ENCODE measurements around the gene GLI1.

The GLI1 gene

DNA sequence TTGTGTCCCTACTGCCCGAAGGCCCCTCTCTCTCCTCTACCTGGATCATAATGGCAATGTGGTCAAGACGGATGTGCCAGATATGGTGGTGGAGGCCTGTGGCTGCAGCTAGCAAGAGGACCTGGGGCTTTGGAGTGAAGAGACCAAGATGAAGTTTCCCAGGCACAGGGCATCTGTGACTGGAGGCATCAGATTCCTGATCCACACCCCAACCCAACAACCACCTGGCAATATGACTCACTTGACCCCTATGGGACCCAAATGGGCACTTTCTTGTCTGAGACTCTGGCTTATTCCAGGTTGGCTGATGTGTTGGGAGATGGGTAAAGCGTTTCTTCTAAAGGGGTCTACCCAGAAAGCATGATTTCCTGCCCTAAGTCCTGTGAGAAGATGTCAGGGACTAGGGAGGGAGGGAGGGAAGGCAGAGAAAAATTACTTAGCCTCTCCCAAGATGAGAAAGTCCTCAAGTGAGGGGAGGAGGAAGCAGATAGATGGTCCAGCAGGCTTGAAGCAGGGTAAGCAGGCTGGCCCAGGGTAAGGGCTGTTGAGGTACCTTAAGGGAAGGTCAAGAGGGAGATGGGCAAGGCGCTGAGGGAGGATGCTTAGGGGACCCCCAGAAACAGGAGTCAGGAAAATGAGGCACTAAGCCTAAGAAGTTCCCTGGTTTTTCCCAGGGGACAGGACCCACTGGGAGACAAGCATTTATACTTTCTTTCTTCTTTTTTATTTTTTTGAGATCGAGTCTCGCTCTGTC lies 2.7 kb upstream of the GLI1 start:
- TF ChIP-seq FOXM1 (IDR thresholded peaks at IDR 0.05; ENCODE audit: borderline replicate concordance, low read depth) (no peak), USF1 (IDR thresholded peaks at IDR 0.05) (no peak)

DNA sequence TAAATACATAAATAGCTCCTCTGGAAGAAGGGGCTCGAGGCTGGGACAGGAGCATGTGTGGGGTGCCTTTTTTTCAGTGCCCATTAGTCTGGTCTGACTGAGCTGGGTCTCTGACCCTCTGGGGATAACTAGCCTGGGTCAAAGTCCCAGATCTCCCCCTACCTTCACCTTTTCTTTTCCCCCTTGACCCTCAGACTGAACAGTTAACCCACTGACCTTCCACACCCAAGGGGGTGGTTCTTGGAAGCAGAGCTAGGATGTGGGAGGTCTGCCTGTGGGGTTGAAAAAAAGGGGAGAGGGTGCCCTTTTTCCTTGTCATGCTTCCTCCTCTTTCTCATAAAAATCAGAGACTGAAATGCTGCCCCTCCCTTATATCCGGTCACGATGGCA lies 925 bp upstream of the GLI1 start:
- TF ChIP-seq ZBTB7A (IDR thresholded peaks at IDR 0.05; ENCODE audit: low read depth) (peak; percentile 23; the same call in 1 of the 2 replicates), CEBPB (IDR thresholded peaks at IDR 0.05) (no peak)

- TF ChIP-seq YY1 (IDR thresholded peaks at IDR 0.05; ENCODE audit: low read depth) (peak; percentile 65; the same call in 1 of the 2 replicates), NFIC (IDR thresholded peaks at IDR 0.05) (0 out of 2 replicates have a peak, but pooled peaks have one; percentile 36), CEBPB (IDR thresholded peaks at IDR 0.05) (no peak), TAF1 (IDR thresholded peaks at IDR 0.05; ENCODE audit: low read depth) (peak; percentile 27; the same call in 1 of the 2 replicates), FOXM1 (IDR thresholded peaks at IDR 0.05; ENCODE audit: borderline replicate concordance, low read depth) (no peak), USF1 (IDR thresholded peaks at IDR 0.05) (peak; percentile 66), TCF12 (IDR thresholded peaks at IDR 0.05; ENCODE audit: low read depth) (peak; percentile 17), TEAD4 (IDR thresholded peaks at IDR 0.05) (no peak; the same call in 1 of the 2 replicates), RAD21 (IDR thresholded peaks at IDR 0.05; ENCODE audit: low read depth) (peak; percentile 91), CREB1 (IDR thresholded peaks at IDR 0.05; ENCODE audit: low read depth) (peak; percentile 76)
- TF ChIP-seq, protein P1, sequence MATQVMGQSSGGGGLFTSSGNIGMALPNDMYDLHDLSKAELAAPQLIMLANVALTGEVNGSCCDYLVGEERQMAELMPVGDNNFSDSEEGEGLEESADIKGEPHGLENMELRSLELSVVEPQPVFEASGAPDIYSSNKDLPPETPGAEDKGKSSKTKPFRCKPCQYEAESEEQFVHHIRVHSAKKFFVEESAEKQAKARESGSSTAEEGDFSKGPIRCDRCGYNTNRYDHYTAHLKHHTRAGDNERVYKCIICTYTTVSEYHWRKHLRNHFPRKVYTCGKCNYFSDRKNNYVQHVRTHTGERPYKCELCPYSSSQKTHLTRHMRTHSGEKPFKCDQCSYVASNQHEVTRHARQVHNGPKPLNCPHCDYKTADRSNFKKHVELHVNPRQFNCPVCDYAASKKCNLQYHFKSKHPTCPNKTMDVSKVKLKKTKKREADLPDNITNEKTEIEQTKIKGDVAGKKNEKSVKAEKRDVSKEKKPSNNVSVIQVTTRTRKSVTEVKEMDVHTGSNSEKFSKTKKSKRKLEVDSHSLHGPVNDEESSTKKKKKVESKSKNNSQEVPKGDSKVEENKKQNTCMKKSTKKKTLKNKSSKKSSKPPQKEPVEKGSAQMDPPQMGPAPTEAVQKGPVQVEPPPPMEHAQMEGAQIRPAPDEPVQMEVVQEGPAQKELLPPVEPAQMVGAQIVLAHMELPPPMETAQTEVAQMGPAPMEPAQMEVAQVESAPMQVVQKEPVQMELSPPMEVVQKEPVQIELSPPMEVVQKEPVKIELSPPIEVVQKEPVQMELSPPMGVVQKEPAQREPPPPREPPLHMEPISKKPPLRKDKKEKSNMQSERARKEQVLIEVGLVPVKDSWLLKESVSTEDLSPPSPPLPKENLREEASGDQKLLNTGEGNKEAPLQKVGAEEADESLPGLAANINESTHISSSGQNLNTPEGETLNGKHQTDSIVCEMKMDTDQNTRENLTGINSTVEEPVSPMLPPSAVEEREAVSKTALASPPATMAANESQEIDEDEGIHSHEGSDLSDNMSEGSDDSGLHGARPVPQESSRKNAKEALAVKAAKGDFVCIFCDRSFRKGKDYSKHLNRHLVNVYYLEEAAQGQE (IDR thresholded peaks at IDR 0.05; ENCODE audit: low read depth): no peak
- TF ChIP-seq, protein P2, sequence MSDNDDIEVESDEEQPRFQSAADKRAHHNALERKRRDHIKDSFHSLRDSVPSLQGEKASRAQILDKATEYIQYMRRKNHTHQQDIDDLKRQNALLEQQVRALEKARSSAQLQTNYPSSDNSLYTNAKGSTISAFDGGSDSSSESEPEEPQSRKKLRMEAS (IDR thresholded peaks at IDR 0.05): peak; percentile 21
These were observed 383 bp upstream of the GLI1 start for GRCh38 chr12:57459055-57459749.

DNA sequence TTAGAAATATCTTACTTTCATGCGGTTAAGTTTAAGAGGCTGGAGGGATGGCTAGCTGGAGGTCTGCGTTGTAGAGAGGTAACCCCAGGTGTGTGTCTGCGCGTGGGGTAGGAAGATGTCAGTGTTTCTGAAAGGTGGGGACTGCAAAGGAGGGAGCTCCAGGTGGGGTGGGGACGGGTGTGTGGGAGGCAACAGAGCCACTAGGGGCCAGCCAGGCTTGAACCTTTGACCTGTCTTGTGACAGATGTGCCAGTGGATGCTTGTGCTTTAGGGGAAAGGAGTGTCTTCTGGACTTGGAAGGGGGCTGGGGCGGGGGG lies 841 bp downstream of the GLI1 start:
- TF ChIP-seq USF1 (IDR thresholded peaks at IDR 0.05) (no peak), RAD21 (IDR thresholded peaks at IDR 0.05; ENCODE audit: low read depth) (no peak), TCF12 (IDR thresholded peaks at IDR 0.05; ENCODE audit: low read depth) (no peak), TAF1 (IDR thresholded peaks at IDR 0.05; ENCODE audit: low read depth) (no peak), EGR1 (IDR thresholded peaks at IDR 0.05) (no peak), CEBPB (IDR thresholded peaks at IDR 0.05) (no peak)
- TF ChIP-seq, protein P1 (IDR thresholded peaks at IDR 0.05; ENCODE audit: low read depth): no peak

DNA sequence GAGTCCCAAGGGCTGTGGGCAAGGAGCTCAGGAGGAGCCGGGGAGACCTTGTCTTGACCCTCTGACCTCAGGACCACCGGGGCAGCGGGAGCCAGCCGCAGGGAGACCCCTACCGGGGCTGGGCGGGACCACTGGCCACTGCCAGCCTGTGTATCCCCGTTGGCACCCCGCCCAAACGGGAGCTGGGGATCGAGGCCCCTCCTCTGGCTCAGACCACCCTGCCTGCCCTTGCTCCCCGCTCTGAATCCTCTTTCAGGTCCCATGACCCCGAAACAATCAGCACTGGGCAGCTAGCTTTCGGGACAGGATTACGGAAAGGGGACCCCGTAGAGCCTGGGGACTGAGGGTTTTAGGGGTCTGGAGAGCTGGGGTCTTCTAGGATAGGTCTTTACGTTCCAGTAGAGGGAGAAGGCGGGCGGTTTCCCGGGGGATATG lies 1.3 kb downstream of the GLI1 start:
- no peak for TF ChIP-seq EGR1 (IDR thresholded peaks at IDR 0.05)
- 0 out of 2 replicates have a peak, but pooled peaks have one; percentile 6 for TF ChIP-seq NFIC (IDR thresholded peaks at IDR 0.05)
- TF ChIP-seq EP300 (IDR thresholded peaks at IDR 0.05; ENCODE audit: borderline replicate concordance): no peak

- TF ChIP-seq TEAD4 (IDR thresholded peaks at IDR 0.05): peak; percentile 48
- 0 out of 2 replicates have a peak, but pooled peaks have one; percentile 3 for TF ChIP-seq TCF12 (IDR thresholded peaks at IDR 0.05; ENCODE audit: low read depth)
- peak; percentile 51; the same call in 1 of the 2 replicates for TF ChIP-seq ZBTB7A (IDR thresholded peaks at IDR 0.05; ENCODE audit: low read depth)
- TF ChIP-seq EP300 (IDR thresholded peaks at IDR 0.05; ENCODE audit: borderline replicate concordance): 0 out of 2 replicates have a peak, but pooled peaks have one; percentile 14
- no peak for TF ChIP-seq RAD21 (IDR thresholded peaks at IDR 0.05; ENCODE audit: low read depth)
- no peak for TF ChIP-seq NFIC (IDR thresholded peaks at IDR 0.05)
These were observed 1.8 kb downstream of the GLI1 start for GRCh38 chr12:57461276-57461916.
